Measurements from ENCODE around the gene MYO18B.

Gene MYO18B

GRCh38 chr22:25711491-25711890, 30.5 kb upstream of the MYO18B start:
- no peak for DNase-seq (ENCODE audit: low read depth in 2 of 3, low spot score in 1 of 3)

GRCh38 chr22:25712661-25713400, 29.2 kb upstream of the MYO18B start:
- no peak for DNase-seq (ENCODE audit: low read depth in 2 of 3, low spot score in 1 of 3)

GRCh38 chr22:25714070-25714469, 27.9 kb upstream of the MYO18B start:
- no peak for DNase-seq (ENCODE audit: low read depth in 2 of 3, low spot score in 1 of 3)

GRCh38 chr22:25714739-25715138, 27.2 kb upstream of the MYO18B start:
- DNase-seq (ENCODE audit: low read depth in 2 of 3, low spot score in 1 of 3): no peak

GRCh38 chr22:25716637-25717036, 25.4 kb upstream of the MYO18B start:
- no peak for DNase-seq (ENCODE audit: low read depth in 2 of 3, low spot score in 1 of 3)

- DNase-seq (ENCODE audit: low read depth in 2 of 3, low spot score in 1 of 3): no peak
Measured at GRCh38 chr22:25718135-25718840, 23.7 kb upstream of the MYO18B start.

GRCh38 chr22:25722223-25722622, 19.8 kb upstream of the MYO18B start:
- DNase-seq (ENCODE audit: low read depth in 2 of 3, low spot score in 1 of 3): no peak

- no peak for DNase-seq (ENCODE audit: low read depth in 2 of 3, low spot score in 1 of 3)
Measured at GRCh38 chr22:25722626-25723025, 19.4 kb upstream of the MYO18B start.

- DNase-seq (ENCODE audit: low read depth in 2 of 3, low spot score in 1 of 3): no peak
Measured at GRCh38 chr22:25726241-25726640, 15.7 kb upstream of the MYO18B start.

- no peak for DNase-seq (ENCODE audit: low read depth in 2 of 3, low spot score in 1 of 3)
Measured at GRCh38 chr22:25728071-25728470, 13.9 kb upstream of the MYO18B start.

- no peak for DNase-seq (ENCODE audit: low read depth in 2 of 3, low spot score in 1 of 3)
Measured at GRCh38 chr22:25729016-25729995, 12.7 kb upstream of the MYO18B start.

- DNase-seq (ENCODE audit: low read depth in 2 of 3, low spot score in 1 of 3): no peak
Measured at GRCh38 chr22:25735650-25736049, 6.3 kb upstream of the MYO18B start.

GRCh38 chr22:25736378-25737011, 5.5 kb upstream of the MYO18B start:
- DNase-seq (ENCODE audit: low read depth in 2 of 3, low spot score in 1 of 3): peak in 2 of 3 donors; percentile 22 to 32

GRCh38 chr22:25739659-25740344, 2.2 kb upstream of the MYO18B start:
- DNase-seq (ENCODE audit: low read depth in 2 of 3, low spot score in 1 of 3): no peak

GRCh38 chr22:25742918-25743708, 1.1 kb downstream of the MYO18B start:
- no peak for DNase-seq (ENCODE audit: low read depth in 2 of 3, low spot score in 1 of 3)

- no peak for DNase-seq (ENCODE audit: low read depth in 2 of 3, low spot score in 1 of 3)
Measured at GRCh38 chr22:25744694-25745093, 2.7 kb downstream of the MYO18B start.

- no peak for DNase-seq (ENCODE audit: low read depth in 2 of 3, low spot score in 1 of 3)
Measured at GRCh38 chr22:25745341-25746011, 3.5 kb downstream of the MYO18B start.

GRCh38 chr22:25746012-25746373, 4.0 kb downstream of the MYO18B start:
- no peak for DNase-seq (ENCODE audit: low read depth in 2 of 3, low spot score in 1 of 3)

- DNase-seq (ENCODE audit: low read depth in 2 of 3, low spot score in 1 of 3): no peak
Measured at GRCh38 chr22:25747245-25747944, 5.4 kb downstream of the MYO18B start.
